Cardiac fibroblast (primary cell): ENCODE results near the gene ANTKMT.
"Not testable (repeated sequence)": the region's sequence is repeated elsewhere in the genome, so short reads cannot be mapped to it uniquely, and the experiment has no call there.

Experiments used
- DNase-seq, 2 donors: peaks; one replicate each; pipeline versions ENCODE4 v3.0.0 to v3.0.0-alpha.2; 2010; ENCODE audit warnings: low read depth in 2 of 2
- H3K4me3 ChIP-seq, 2 donors: replicated peaks in 1 of 2; 1 replicate in 1 of 2; 2 replicates in 1 of 2; pipeline ENCODE4 v1.5.1; 2011; ENCODE audit warnings: low read depth in 2 of 2, low read length in 2 of 2, mild to moderate bottlenecking in 2 of 2, moderate library complexity in 1 of 2
- CTCF ChIP-seq: IDR thresholded peaks from one replicate; pipeline ENCODE4 v1.5.1; 2011; ENCODE audit warnings: low read depth, mild to moderate bottlenecking, low read length, inconsistent platforms

ANTKMT gene

GRCh38 chr16:747978-748746 lies 27.2 kb downstream of the ANTKMT start:
- TF ChIP-seq CTCF = no peak
- no peak overlapping the region for H3K4me3 ChIP-seq
- no peak for DNase-seq

GRCh38 chr16:749010-749409 lies 28.1 kb downstream of the ANTKMT start:
- no peak overlapping the region for H3K4me3 ChIP-seq
- DNase-seq = peak; percentile 84 to 85
- TF ChIP-seq CTCF = no peak

- TF ChIP-seq CTCF = no peak
- no peak overlapping the region for H3K4me3 ChIP-seq
- DNase-seq = no peak
These were observed 29.5 kb downstream of the ANTKMT start for GRCh38 chr16:750485-750884.

GRCh38 chr16:751152-752006 lies 30.4 kb downstream of the ANTKMT start:
- DNase-seq = no peak
- no peak overlapping the region for H3K4me3 ChIP-seq
- no peak for TF ChIP-seq CTCF

- TF ChIP-seq CTCF = no peak
- no peak overlapping the region for H3K4me3 ChIP-seq
- DNase-seq = no peak
These were observed 31.0 kb downstream of the ANTKMT start for GRCh38 chr16:752007-752312.

GRCh38 chr16:754121-754607 lies 33.2 kb downstream of the ANTKMT start:
- not testable (repeated sequence) for H3K4me3 ChIP-seq, DNase-seq

- no peak for TF ChIP-seq CTCF
- DNase-seq = no peak
- no peak overlapping the region for H3K4me3 ChIP-seq
These were observed 33.7 kb downstream of the ANTKMT start for GRCh38 chr16:754656-755055.
